GM12873 (cell line): Measurements from ENCODE around the gene COL4A2.

Source experiments
- TF ChIP-seq, protein P1 (sequence below): IDR thresholded peaks from 2 replicates; pipeline ENCODE4 v1.5.1; 2012; ENCODE audit warnings: low read depth, mild to moderate bottlenecking, moderate library complexity, low read length, control low read depth; ENCODE audit not compliant: insufficient read depth; ENCODE audit errors: missing control alignments

Gene COL4A2

GRCh38 chr13:110279684-110280083, 27.4 kb upstream of the COL4A2 start:
- TF ChIP-seq, protein P1, sequence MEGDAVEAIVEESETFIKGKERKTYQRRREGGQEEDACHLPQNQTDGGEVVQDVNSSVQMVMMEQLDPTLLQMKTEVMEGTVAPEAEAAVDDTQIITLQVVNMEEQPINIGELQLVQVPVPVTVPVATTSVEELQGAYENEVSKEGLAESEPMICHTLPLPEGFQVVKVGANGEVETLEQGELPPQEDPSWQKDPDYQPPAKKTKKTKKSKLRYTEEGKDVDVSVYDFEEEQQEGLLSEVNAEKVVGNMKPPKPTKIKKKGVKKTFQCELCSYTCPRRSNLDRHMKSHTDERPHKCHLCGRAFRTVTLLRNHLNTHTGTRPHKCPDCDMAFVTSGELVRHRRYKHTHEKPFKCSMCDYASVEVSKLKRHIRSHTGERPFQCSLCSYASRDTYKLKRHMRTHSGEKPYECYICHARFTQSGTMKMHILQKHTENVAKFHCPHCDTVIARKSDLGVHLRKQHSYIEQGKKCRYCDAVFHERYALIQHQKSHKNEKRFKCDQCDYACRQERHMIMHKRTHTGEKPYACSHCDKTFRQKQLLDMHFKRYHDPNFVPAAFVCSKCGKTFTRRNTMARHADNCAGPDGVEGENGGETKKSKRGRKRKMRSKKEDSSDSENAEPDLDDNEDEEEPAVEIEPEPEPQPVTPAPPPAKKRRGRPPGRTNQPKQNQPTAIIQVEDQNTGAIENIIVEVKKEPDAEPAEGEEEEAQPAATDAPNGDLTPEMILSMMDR: no peak

DNA sequence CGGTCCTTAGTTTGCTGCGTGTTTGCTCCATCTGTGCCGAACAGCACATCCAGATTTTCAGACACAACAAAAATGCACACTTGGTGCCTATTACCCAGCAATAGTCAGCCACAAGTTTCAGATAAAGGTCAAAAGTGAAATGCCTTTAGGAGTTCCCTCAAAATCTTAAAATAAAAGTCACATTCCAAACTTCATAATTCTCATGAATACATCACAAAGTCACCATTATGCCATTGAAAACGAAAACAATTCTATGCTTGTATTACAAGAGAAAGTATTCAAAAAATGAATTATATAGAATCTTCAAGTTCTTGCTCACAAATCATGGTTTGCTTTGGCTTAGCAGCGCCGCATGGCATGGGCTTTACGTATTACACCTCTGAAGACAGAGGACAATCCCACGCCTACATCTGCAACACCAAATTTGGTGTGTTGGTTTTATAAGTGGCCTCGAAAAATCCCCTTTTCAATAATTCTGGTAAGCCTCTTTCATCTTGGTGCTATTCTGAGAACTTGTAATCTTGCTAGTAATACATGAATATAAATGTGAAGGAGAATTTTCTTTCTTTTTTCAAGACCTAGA, 26.8 kb upstream of the COL4A2 start:
- TF ChIP-seq, protein P1: no peak

- TF ChIP-seq, protein P1: no peak
Observed at GRCh38 chr13:110280985-110281688, 25.9 kb upstream of the COL4A2 start.

GRCh38 chr13:110281736-110282135, 25.3 kb upstream of the COL4A2 start:
- TF ChIP-seq, protein P1: no peak

DNA sequence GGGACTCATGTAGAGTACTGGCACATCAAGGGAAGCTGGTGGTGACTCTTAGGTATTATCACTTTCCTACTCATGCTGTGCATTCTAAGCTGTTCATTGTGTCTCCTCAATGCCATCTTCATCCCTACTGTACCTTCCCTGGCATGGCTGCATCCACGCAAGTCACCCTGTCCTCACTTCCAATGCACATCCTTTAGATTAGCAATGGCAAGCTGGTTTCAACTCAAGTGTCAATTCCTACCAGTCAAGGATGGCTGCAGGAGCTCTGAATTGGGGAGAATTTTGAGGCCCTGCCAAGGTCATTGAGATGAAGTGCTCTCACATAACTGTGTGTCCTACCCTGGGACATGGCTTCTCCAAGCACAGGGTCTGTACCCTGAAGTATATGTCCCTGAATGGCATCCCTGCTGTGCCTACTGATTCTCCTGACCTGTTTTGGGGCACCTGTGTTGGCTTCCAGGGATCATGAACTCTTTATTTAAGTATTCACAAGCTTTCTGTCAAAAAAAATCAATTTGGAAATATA, 24.7 kb upstream of the COL4A2 start:
- TF ChIP-seq, protein P1: no peak

GRCh38 chr13:110283736-110284517, 23.2 kb upstream of the COL4A2 start:
- TF ChIP-seq, protein P1: no peak

GRCh38 chr13:110284779-110285484, 22.2 kb upstream of the COL4A2 start:
- TF ChIP-seq, protein P1: no peak
